Measurements from ENCODE around the gene D2HGDH. TPM values are rescaled to one million over a fixed set of nuclear protein-coding genes. Genes with fewer than 3 reads are reported as not detected.
"Not testable (repeated sequence)": the region's sequence is repeated elsewhere in the genome, so short reads cannot be mapped to it uniquely, and the experiment has no call there.

The D2HGDH gene
- total RNA-seq, 4 donors from 2014 or later = 12.5 to 21.8 (median 13.3) TPM

- WGBS, 2 donors (ENCODE audit: low coverage in 1 of 2) = 95 to 100% methylated on average over 5 to 8 of the region's 20 CpGs
- no peaks in the 10 kb centered on the region for H3K9me3 ChIP-seq
- H3K27me3 ChIP-seq = no peaks in the 10 kb centered on the region
- TF ChIP-seq POLR2AphosphoS5 (IDR thresholded peaks at IDR 0.05) (no peak), POLR2A (IDR thresholded peaks at IDR 0.05) (no peak), EP300 (IDR thresholded peaks at IDR 0.05) (no peak)
- H3K4me1 ChIP-seq = no peaks in the 10 kb centered on the region
- ATAC-seq = no peak
- H3K36me3 ChIP-seq = peaks cover 0 to 98% of the 10 kb centered on the region in 2 donors
- no peak overlapping the region for H3K27ac ChIP-seq
- H3K4me3 ChIP-seq = no peak overlapping the region
Measured at GRCh38 chr2:241754042-241754441, 19.6 kb downstream of the D2HGDH start.

- Histone ChIP-seq H3K9me3 (no peaks in the 10 kb centered on the region), H3K27me3 (no peaks in the 10 kb centered on the region), H3K36me3 (peaks cover 0 to 97% of the 10 kb centered on the region in 2 donors), H3K4me1 (no peaks in the 10 kb centered on the region), H3K27ac (no peak overlapping the region), H3K4me3 (no peak overlapping the region)
- ATAC-seq = no peak
- TF ChIP-seq EP300 (IDR thresholded peaks at IDR 0.05) (no peak), POLR2A (IDR thresholded peaks at IDR 0.05) (no peak), POLR2AphosphoS5 (IDR thresholded peaks at IDR 0.05) (no peak), CTCF (IDR thresholded peaks at IDR 0.05) (no peak)
- WGBS, 2 donors (ENCODE audit: low coverage in 1 of 2) = no CpG with 5 or more reads among the region's 18 CpGs
Measured at GRCh38 chr2:241755166-241755565, 20.7 kb downstream of the D2HGDH start.

- Histone ChIP-seq H3K9me3 (no peaks in the 10 kb centered on the region), H3K4me3 (no peak overlapping the region), H3K4me1 (no peaks in the 10 kb centered on the region), H3K36me3 (peaks cover 0 to 99% of the 10 kb centered on the region in 2 donors), H3K27me3 (no peaks in the 10 kb centered on the region), H3K27ac (no peak overlapping the region)
- no peak for ATAC-seq
- TF ChIP-seq POLR2AphosphoS5 (IDR thresholded peaks at IDR 0.05) (no peak), EP300 (IDR thresholded peaks at IDR 0.05) (no peak), CTCF (IDR thresholded peaks at IDR 0.05) (no peak), POLR2A (IDR thresholded peaks at IDR 0.05) (no peak)
- WGBS, 2 donors (ENCODE audit: low coverage in 1 of 2) = 90% methylated on average over 4 of the region's 27 CpGs; no CpG with 5 or more reads in 1 of the 2 donors
Measured at GRCh38 chr2:241755777-241756176, 21.3 kb downstream of the D2HGDH start.

- Histone ChIP-seq H3K4me1 (no peaks in the 10 kb centered on the region), H3K9me3 (no peaks in the 10 kb centered on the region), H3K27me3 (no peaks in the 10 kb centered on the region), H3K4me3 (no peak overlapping the region), H3K27ac (no peak overlapping the region), H3K36me3 (peaks cover 0 to 94% of the 10 kb centered on the region in 2 donors)
- TF ChIP-seq EP300 (IDR thresholded peaks at IDR 0.05) = no peak
- TF ChIP-seq POLR2AphosphoS5 (IDR thresholded peaks at IDR 0.05) = no peak
- TF ChIP-seq POLR2A (IDR thresholded peaks at IDR 0.05) = no peak
- TF ChIP-seq CTCF (IDR thresholded peaks at IDR 0.05) = no peak
- no peak for ATAC-seq
- 83% methylated on average over 16 to 17 of the region's 20 CpGs for WGBS, 2 donors (ENCODE audit: low coverage in 1 of 2)
Measured at GRCh38 chr2:241759067-241759807, 24.8 kb downstream of the D2HGDH start.

- H3K36me3 ChIP-seq = peaks cover 0 to 94% of the 10 kb centered on the region in 2 donors
Measured at GRCh38 chr2:241759893-241760292, 25.5 kb downstream of the D2HGDH start.

GRCh38 chr2:241760301-241760771, 25.9 kb downstream of the D2HGDH start:
- WGBS, 2 donors (ENCODE audit: low coverage in 1 of 2) = 100% methylated on average over 1 of the region's 17 CpGs; no CpG with 5 or more reads in 1 of the 2 donors
- H3K4me1 ChIP-seq = no peaks in the 10 kb centered on the region
- no peak for ATAC-seq
- TF ChIP-seq CTCF (IDR thresholded peaks at IDR 0.05) = no peak
- no peak for TF ChIP-seq EP300 (IDR thresholded peaks at IDR 0.05)
- TF ChIP-seq POLR2A (IDR thresholded peaks at IDR 0.05) = no peak
- H3K27me3 ChIP-seq = no peaks in the 10 kb centered on the region
- no peak overlapping the region for H3K27ac ChIP-seq
- H3K4me3 ChIP-seq = no peak overlapping the region
- peaks cover 0 to 90% of the 10 kb centered on the region in 2 donors for H3K36me3 ChIP-seq
- H3K9me3 ChIP-seq = no peaks in the 10 kb centered on the region

More at GRCh38 chr2:241759893-241760292, 25.5 kb downstream of the D2HGDH start:
- H3K4me3 ChIP-seq, ATAC-seq, H3K9me3 ChIP-seq, H3K27me3 ChIP-seq, H3K27ac ChIP-seq, H3K4me1 ChIP-seq: not testable (repeated sequence)
- WGBS, 2 donors (ENCODE audit: low coverage in 1 of 2) = 90 to 93% methylated on average over 4 to 6 of the region's 16 CpGs
